IPS-NIHi7 (cell line): ENCODE results near the gene ACSL3.
A peak's percentile ranks its signal among the peaks of the same experiment; 100 is the strongest.
"Not testable (repeated sequence)": the region's sequence is repeated elsewhere in the genome, so short reads cannot be mapped to it uniquely, and the experiment has no call there.

Source experiments
- DNase-seq: peaks from one replicate; pipeline ENCODE4 v3.0.0; 2012; ENCODE audit warnings: mixed read lengths; ENCODE audit errors: extremely low spot score

The ACSL3 gene

DNA sequence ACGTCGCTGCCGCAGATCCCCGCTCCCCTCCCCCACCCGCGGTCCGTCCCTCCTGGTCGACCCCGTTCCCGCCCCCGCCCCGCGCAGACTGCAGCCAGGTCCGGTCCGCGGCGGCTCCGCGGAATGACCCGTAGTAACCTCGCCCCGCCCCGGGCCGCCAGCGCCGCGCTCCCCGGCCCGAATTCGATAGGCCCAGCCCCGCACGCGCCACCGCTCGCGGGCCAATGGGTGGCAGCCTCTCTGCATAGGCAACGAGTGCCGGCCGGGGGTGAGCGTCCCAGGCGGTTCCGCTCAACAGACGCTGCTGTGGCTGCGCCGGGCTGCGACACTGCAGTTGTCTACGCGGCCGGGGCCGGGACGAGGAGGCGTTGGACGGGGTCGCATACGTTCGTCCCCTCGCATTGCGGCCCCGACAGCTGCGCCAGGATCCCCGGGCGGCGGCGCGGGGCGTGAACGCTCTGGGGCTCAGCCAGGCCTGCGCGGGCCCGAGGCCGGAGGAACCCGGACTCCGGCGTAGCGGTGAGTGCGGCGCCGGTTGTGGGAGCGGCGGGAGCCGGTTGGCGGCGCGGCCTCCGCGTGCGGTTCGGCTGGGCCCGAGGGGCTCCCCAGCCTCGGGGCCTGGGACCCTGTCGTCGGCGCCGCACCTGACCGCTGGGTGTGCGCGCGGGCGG lies at the start of gene ACSL3:
ACSL3 (plus strand) TSS at position 297 of the 671 bp plus-strand sequence. CDS start 47,737 bp downstream, outside the sequence.
- peak; percentile 97 for DNase-seq

GRCh38 chr2:222811828-222812227 lies 49.0 kb upstream of the ACSL3 start:
- DNase-seq: no peak

GRCh38 chr2:222813177-222813843 lies 47.5 kb upstream of the ACSL3 start:
- no peak for DNase-seq

GRCh38 chr2:222819722-222820333 lies 41.0 kb upstream of the ACSL3 start:
- no peak for DNase-seq

GRCh38 chr2:222823183-222823930 lies 37.5 kb upstream of the ACSL3 start:
- DNase-seq: no peak

DNA sequence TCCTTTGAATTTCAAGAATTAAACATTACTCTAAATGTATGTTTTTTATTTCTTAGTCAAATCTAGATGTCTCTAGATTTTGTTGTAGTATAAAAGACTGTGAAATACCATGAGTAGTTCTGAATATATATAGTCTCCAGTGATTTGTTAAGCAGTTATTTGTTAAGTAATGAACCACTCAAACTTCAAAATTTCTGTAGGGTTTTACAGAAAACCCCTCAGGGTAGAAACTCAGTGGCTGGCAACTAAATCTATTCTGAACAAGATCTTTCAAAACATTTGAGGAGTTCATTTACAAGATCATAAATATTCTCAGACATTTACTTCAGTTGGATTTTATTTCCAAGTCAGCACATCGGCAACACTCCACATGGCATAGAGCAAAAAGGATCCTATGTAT lies 35.8 kb upstream of the ACSL3 start:
- no peak for DNase-seq

GRCh38 chr2:222827417-222827816 lies 33.4 kb upstream of the ACSL3 start:
- DNase-seq: no peak

DNA sequence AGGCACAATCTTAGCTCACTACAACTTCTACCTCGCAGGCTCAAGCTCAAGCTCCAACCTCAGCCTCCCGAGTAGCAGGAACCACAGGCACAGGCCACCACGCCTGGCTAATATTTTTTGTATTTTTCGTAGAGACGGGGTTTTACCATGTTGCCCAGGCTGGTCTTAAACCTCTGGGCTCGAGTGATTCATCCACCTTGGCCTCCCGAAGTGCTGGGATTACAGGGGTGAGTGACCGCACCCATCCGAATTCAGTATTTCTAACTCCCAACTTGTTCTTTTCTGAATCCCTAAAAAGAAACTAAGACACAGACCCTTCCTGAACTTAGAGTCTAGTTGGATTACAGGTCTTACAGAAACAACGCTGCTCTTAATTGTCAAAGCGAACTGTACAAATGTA lies 32.3 kb upstream of the ACSL3 start:
- no peak for DNase-seq

DNA sequence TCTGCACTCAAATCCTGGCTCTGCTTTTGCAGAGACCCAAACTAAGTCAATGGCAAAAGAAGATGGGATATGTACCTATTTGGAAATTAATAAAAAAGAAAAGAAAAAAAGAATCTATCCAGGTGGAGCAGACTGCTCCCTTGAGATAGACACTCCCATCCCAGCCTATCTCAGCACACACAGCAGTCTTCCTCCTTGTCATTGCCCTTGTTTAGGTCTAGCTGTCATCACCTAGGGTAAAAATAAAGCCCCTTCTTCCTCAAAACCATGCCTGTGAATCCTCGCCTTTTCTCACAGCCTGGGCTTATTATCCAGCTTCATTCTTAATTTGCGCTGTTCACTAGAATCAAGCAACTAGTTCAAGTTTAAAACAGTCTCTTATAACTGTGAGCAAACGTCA lies 30.7 kb upstream of the ACSL3 start:
- DNase-seq: no peak

DNA sequence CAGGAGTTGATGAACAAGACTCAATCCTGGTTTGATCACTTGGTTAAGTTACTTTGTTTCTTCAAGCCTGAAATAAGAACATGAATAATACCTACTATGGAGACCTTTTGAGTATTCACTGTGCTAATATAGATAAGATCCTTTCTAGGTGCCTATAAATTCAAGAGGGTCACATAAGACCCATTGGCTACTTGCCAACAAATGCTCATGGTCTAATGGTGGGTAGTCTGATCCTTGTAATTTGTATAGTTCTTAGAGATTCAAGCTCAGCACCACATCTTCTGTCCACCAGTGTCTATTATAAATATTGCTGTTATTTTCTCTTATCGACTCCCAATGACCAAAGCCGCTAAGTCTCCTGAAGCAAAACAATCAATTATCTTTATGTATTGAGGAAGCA lies 27.4 kb upstream of the ACSL3 start:
- DNase-seq: no peak

GRCh38 chr2:222835143-222835822 lies 25.6 kb upstream of the ACSL3 start:
- DNase-seq: no peak

DNA sequence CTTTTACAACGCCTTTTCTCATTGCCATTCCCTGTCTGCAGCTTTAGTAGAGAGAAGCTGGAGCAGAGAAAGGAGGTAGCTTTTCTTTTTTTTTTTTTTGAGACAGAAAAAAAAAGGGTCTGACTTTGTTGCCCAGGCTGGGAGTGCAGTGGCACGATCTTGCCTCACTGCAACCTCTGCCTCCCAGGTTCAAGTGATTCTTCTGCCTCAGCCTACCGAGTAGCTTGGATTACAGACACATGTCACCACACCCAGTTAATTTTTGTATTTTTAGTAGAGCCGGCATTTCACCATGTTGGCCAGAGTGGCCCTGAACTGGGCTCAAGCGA lies 25.0 kb upstream of the ACSL3 start:
- no peak for DNase-seq

DNA sequence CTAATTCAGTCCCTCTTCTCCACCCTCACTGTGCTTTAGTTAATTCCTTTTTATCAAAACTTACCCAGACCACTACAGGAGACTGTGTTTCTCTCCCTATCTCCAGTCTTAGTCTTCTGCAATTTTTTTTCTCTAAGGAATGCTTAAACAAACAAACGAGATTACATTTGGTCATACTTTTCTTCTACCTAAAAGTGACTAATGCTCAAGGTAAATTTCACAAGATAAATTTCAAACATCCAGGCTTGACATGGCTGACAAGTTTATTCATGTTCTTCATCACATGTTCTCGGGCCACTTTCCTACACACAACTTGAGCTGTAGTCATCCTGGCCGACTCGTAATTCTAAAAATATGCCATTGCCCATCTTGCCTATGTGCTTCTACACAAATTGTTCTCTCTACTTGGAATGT lies 23.2 kb upstream of the ACSL3 start:
- DNase-seq: no peak

DNA sequence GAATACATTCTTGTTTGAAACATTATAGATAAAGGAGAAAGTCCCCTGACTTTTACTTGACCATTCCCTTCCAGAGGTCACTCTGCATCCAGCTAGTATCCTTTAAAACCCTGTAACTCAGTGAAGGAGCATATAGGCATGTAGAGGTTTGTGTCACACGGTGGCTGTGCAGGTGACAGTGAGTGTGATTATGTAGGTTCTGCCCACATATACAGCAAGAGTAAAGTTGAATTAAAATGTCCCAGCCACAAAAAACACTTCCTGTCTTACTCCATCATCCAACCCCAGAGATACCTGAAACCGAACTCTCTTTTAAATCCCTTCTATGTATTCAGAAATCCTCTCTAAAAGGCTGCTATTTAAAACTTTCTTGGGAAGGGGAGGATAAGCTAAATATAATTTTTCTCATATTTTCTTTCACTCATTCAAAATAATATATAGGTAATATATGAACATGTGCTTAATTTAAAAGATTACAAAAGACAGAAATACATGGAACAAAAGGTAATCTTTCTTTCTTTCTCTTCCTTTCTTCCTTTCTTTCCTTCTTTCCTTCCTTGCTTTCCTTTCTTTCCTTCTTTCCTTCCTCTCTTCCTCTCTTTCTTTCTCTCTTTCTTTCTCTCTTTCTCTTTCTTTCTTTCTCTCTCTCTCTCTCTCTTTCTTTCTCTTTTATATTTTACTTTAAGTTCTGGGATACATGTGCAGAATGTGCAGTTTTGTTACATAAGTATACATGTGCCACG lies 20.6 kb upstream of the ACSL3 start:
- no peak for DNase-seq

DNA sequence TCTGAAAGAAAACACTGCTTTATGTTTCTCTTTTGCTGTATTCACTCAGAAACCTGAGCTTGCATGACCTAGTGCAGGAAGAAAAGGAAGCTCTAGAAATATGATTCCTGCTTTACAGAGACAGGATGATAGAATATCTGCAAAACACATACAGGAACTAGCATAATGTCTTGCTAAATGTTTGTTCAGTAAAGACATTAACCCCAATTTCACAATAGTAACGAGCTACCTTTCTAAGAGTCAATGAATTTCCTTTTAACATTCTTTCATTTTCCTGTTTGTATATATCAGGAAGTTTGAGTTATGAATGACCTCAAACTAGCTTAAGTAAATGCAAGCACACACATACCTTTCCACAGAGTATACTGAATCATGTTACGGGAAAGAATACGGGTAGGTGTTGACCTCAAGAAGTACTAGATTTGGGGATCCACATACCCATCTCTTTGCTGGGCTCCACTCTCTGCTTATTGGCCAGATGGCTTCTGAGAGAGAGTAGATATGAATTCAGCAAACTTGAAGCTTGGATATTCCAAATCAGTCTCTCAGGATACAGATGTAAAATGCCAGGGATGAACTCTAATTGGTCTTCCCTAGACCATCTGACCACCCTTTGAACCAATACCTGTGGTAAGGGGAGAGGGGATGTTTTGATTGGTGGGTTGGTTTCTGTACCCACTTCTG lies 18.2 kb upstream of the ACSL3 start:
- DNase-seq: no peak

GRCh38 chr2:222844323-222844722 lies 16.5 kb upstream of the ACSL3 start:
- DNase-seq: no peak

DNA sequence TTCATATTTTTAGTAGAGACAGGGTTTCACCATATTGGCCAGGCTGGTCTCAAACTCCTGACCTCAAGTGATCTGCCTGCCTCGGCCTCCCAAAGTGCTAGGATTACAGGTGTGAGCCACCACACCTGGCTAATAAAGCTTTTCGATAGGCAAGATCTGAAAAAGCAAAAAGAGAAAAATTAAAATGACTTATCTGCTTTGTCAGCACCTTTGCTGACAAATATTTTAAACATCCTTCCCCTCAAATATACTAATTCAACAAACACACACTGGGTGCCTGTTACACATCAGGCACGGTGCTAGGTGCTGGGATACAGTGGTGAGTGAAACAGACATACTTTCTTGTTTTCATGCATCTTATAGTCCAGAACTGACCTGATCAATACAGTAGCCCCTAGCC lies 15.5 kb upstream of the ACSL3 start:
- not testable (repeated sequence) for DNase-seq

GRCh38 chr2:222846003-222846402 lies 14.8 kb upstream of the ACSL3 start:
- no peak for DNase-seq

GRCh38 chr2:222848031-222848430 lies 12.8 kb upstream of the ACSL3 start:
- not testable (repeated sequence) for DNase-seq

DNA sequence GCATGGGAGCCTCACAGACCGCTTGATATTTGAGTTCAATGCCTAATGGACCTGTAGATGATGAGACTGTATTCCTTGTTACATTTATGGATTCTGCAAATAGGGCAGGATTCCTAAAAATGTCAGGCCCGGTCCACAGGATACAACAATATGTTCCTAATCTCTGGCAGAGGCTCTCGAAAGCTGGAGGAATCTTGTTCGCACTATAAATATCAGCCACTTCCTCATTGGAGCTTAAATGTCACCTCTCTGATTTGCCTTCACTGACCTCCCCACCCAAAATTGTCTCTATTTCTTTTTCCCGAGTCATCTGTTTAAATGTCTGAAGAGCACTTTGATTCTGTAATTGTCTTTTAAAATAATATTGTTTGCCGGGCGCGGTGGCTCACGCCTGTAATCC lies 12.0 kb upstream of the ACSL3 start:
- DNase-seq: no peak
